Measurements from ENCODE around the gene ADARB2.

DNA sequence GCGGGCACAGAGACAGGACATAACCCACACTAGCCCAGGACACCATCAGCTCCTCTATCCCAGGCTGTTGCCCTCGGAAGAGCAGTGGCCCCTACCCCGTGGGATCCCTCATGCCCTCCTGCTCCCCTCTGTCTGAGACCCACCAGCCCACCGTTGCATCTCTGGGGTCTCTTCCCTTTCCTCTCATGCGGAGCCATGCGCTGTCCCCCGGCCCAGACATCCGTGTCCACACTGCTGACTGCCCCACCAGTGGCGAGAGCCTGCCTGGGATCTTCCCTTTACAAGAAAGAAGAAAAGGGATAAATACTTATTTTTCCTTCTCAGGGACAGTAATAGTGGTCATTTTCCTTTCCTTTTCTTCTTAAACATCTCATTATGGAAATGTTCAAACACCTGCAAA is 565.7 kb downstream of the ADARB2 start:
- TF ChIP-seq ZNF423 (tag by site-specific recombination; IDR thresholded peaks at IDR 0.05) = no peak
- TF ChIP-seq, protein P1, sequence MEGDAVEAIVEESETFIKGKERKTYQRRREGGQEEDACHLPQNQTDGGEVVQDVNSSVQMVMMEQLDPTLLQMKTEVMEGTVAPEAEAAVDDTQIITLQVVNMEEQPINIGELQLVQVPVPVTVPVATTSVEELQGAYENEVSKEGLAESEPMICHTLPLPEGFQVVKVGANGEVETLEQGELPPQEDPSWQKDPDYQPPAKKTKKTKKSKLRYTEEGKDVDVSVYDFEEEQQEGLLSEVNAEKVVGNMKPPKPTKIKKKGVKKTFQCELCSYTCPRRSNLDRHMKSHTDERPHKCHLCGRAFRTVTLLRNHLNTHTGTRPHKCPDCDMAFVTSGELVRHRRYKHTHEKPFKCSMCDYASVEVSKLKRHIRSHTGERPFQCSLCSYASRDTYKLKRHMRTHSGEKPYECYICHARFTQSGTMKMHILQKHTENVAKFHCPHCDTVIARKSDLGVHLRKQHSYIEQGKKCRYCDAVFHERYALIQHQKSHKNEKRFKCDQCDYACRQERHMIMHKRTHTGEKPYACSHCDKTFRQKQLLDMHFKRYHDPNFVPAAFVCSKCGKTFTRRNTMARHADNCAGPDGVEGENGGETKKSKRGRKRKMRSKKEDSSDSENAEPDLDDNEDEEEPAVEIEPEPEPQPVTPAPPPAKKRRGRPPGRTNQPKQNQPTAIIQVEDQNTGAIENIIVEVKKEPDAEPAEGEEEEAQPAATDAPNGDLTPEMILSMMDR (tag by site-specific recombination; IDR thresholded peaks at IDR 0.05) = no peak
- no peak for TF ChIP-seq TCF7L2 (IDR thresholded peaks at IDR 0.05; ENCODE audit: borderline replicate concordance, low read depth, low read length)
- TF ChIP-seq, protein P2, sequence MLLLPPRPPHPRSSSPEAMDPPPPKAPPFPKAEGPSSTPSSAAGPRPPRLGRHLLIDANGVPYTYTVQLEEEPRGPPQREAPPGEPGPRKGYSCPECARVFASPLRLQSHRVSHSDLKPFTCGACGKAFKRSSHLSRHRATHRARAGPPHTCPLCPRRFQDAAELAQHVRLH (tag by site-specific recombination; IDR thresholded peaks at IDR 0.05) = no peak
- no peak for TF ChIP-seq ZNF274 (IDR thresholded peaks at IDR 0.05; ENCODE audit: low read length)
- TF ChIP-seq ZNF274 (tag by site-specific recombination; IDR thresholded peaks at IDR 0.05; ENCODE audit: borderline replicate concordance) = no peak
- no peak for TF ChIP-seq ZNF175 (tag by site-specific recombination; IDR thresholded peaks at IDR 0.05)
- no peak for TF ChIP-seq ZNF132 (tag by site-specific recombination; IDR thresholded peaks at IDR 0.05; ENCODE audit: borderline replicate concordance)
- no peak for TF ChIP-seq ZNF138 (tag by site-specific recombination; IDR thresholded peaks at IDR 0.05; ENCODE audit: borderline replicate concordance)
